Measurements from ENCODE around the gene L1CAM.

GRCh38 chrX:153878969-153879653 is 6.9 kb downstream of the L1CAM start:
- no peak for TF ChIP-seq CTCF (conservative IDR thresholded peaks at IDR 0.05; ENCODE audit: low read depth, low read length)
- no peak for TF ChIP-seq EZH2 (IDR thresholded peaks at IDR 0.05; ENCODE audit: borderline replicate concordance, low read depth, low read length, poor library complexity, severe bottlenecking)

Data from A673 (cell line).